COLO668 (cell line): Measurements from ENCODE around the gene ABAT.
"Not testable (repeated sequence)": the region's sequence is repeated elsewhere in the genome, so short reads cannot be mapped to it uniquely, and the experiment has no call there.

Experiments used
- DNase-seq: peaks from one replicate; lab custom pipeline; 2025; ENCODE audit not compliant: unreplicated experiment; lab: John Stamatoyannopoulos, UW

ABAT gene

DNA sequence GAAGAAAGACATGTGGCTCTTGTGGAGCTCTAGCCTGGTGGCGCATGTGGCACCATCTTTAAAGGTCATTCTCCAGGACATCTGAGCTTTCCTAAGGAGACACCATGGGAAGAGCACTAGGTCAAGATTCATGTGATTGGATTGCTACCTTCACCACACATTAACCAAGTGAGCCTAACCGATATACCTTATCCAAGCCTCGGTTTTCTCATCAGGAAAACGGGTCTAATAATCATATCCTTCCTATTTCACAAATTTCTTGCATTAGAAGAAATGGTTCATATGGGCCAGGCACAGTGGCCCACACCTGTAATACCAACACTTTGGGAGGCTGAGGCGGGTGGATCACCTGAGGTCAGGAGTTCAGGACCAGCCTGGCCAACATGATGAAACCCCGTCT is 64.7 kb downstream of the ABAT start:
- no peak for DNase-seq

GRCh38 chr16:8739989-8740704 is 65.7 kb downstream of the ABAT start:
- no peak for DNase-seq

DNA sequence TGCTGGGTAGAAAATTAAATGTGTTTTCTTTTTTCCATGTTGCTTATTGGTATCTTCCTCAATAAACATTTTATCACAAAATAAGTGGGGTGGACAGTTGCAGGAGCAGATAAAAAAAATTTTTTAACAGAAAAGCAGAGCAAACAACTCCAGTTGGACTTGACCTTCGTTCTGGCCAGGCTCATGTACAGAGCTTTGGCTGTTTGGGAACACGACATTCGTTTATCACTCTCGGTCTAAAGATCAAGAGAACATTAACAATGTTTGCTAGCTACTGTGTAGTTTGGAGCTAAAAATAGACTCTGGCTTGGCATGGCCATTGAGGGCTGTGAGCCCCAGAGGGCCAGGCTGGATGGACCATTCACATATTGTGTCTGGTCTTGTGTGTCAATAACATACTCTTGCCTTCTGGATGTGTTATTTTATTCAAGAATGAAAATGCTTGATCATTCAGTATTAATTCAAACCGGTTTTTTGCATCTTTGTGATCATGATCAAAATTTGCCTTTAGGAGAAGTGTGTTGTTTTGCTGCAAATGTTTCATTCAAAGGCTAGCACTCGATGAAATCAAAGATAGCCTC is 66.4 kb downstream of the ABAT start:
- DNase-seq: peak; percentile 6

DNA sequence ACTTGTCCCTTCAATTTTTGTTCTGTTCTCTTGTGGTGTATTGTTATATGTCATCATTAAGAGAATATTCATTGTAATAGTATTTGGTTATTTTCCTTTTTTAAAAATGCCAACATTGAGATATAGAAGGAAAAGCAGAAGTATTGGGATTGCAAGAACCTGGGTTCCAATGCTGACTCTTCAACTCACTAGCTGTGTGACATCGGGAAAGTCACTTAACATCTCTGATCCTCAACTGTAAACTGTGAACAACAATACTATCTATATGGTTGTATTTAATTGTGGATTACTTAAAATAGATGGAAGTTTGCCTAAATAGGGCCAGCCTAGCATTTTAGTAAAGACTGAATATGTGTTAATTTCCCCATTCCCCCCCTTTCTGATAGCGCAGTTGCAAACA is 67.2 kb downstream of the ABAT start:
- no peak for DNase-seq

- no peak for DNase-seq
These were observed 67.7 kb downstream of the ABAT start for GRCh38 chr16:8742068-8742467.

- not testable (repeated sequence) for DNase-seq
These were observed 74.5 kb downstream of the ABAT start for GRCh38 chr16:8748944-8749343.

DNA sequence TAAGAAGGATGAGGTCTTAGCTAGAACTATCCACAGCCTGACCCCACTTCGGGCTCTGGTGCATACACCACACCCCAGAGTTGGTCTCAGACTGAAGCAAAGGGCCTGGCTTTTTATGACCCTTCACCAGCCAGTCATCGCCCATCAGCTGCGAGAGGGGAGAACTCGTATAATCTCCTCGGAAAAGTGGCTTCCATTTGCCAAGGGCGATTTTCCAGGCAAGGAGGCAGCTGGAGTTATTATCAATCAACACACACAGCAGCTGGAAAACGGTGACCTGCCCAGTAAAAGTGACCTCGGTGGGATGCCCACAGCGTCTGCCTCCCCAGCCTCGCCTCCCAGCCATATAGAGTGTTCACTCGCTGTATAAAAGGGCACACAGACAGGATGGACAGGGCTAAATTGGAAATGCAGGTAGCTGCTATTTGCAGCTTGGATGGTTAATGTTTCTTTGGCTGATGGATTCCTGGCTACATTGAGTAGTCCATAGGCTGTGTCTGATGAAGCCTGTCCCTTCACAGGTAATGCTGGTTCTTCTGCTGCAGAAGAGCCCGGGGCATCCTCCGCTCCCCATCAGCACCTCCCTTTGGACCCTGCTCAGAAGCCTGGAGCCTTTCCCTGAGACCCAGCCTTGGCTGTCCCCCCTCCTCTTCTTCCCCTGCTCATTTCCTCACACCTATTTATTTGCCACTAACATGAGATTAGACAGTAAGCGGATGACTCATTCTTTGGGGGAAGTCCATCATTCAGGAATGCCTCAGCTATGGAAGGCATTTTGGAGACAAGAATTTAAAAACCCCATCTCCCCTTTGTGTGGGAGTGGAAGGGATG is 77.3 kb downstream of the ABAT start:
- no peak for DNase-seq

GRCh38 chr16:8752706-8753105 is 78.3 kb downstream of the ABAT start:
- no peak for DNase-seq

DNA sequence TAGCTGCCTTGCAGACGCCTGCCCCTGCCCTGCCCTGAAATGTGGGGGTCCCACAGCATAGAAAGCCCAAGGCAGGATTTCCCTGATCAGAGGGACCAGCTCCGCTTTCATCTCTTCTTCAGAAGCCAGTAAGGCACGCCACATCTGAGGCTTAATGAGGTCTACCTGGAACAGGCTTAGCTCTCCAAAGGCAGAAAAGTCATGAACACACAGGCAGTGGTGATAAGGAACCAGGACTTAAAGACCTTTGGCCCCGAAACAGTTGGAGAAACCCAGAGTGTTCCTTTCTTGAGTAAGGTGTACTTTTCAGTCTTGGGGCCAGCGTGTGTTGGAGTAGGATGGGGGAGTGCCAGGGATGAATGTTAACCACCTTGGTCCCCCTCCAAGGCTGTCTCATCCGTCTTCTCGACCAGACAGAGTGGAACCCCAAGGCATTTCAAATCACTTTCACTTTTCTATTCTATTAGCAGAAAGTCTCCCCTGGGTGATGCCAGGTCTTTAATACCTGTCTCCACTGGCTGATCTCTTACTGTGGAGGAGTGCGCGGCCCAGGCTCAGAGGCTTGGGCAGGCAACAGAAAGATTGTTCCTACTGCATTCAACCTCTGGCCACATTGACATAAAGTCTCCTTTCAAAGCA is 79.1 kb downstream of the ABAT start:
- no peak for DNase-seq

- no peak for DNase-seq
These were observed 82.3 kb downstream of the ABAT start for GRCh38 chr16:8756755-8757154.

DNA sequence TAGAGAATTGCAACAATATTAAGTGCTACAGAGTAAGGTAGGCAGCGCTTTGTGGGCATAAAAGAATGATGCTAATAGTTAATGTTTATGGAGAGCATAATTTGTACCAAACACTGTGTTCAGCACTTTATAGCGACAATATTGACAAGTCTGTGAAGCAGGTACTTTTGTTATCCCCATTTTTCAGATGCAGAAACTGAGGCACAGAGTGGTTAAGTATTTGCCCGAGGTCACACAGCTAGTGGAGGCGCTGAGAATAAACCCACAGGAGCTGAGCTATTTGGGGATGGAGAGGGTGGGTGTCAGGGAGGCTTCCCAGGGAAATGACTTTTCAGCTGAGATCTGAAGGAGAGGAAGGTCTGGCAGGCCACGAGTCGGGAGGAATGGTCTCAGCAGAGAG is 83.6 kb downstream of the ABAT start:
- no peak for DNase-seq

DNA sequence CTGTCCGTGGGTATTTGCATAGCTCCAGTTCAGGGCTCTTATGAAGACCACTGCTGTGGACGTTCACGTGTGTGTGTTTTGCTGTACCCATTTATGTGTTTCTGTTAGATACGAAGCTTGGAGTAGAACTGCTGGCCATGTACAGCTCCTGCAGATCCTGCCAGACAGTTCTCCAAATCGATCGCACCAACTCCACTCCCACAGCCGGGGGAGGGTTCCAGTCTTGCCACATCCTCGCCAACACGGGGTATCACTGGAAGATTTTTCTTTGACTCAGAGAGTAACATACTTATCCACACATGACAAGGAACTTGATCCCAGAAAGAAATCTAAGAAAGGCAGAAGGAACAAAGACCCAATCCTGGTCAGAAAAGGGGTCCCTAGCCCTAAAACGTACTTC is 85.6 kb downstream of the ABAT start:
- no peak for DNase-seq

DNA sequence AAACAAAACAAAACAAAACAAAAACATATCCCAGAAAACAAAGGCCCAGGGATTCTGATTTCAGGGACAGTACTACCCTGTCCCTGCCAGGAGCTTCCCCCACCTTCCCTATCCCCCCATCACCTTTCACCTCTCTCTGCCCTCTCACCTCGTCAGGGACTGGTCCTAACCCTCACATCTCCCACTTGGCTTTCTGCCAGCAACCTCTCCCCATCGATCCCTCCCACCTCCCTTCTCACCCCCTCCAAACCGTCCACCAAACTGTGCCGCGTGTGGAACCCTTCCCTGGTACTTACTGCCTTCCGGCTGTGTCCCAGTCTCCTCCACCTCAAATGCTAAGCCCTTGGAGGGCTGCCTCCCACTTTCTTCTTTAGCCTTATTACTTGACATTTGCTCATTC is 86.7 kb downstream of the ABAT start:
- DNase-seq: no peak

GRCh38 chr16:8762254-8762653 is 87.8 kb downstream of the ABAT start:
- DNase-seq: no peak

- DNase-seq: no peak
These were observed 88.7 kb downstream of the ABAT start for GRCh38 chr16:8763083-8763482.

DNA sequence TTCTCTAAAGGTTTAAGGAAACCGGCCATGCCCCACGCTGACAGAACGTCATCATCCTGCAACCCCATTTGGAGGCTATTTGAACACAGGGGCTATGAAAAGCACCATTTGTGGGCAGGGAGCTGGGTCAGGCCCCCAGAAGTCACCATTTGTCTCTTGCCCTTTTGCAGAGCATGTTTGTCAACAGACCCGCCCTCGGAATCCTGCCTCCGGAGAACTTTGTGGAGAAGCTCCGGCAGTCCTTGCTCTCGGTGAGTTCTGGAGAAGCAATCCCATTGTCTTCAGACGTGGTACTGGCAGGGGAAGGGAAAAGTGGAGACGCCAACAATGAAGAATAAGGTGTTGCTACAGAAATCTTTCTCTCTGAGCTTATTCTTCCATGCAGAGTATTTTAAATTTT is 89.5 kb downstream of the ABAT start:
- no peak for DNase-seq

- DNase-seq: no peak
These were observed 90.3 kb downstream of the ABAT start for GRCh38 chr16:8764525-8765250.

- DNase-seq: no peak
These were observed 92.8 kb downstream of the ABAT start for GRCh38 chr16:8767176-8767575.

- DNase-seq: no peak
These were observed 93.9 kb downstream of the ABAT start for GRCh38 chr16:8768283-8768682.

- DNase-seq: no peak
These were observed 94.3 kb downstream of the ABAT start for GRCh38 chr16:8768692-8769091.

GRCh38 chr16:8773537-8773936 is 99.1 kb downstream of the ABAT start:
- DNase-seq: no peak
